ENCODE results near the gene ORAI2.

DNA sequence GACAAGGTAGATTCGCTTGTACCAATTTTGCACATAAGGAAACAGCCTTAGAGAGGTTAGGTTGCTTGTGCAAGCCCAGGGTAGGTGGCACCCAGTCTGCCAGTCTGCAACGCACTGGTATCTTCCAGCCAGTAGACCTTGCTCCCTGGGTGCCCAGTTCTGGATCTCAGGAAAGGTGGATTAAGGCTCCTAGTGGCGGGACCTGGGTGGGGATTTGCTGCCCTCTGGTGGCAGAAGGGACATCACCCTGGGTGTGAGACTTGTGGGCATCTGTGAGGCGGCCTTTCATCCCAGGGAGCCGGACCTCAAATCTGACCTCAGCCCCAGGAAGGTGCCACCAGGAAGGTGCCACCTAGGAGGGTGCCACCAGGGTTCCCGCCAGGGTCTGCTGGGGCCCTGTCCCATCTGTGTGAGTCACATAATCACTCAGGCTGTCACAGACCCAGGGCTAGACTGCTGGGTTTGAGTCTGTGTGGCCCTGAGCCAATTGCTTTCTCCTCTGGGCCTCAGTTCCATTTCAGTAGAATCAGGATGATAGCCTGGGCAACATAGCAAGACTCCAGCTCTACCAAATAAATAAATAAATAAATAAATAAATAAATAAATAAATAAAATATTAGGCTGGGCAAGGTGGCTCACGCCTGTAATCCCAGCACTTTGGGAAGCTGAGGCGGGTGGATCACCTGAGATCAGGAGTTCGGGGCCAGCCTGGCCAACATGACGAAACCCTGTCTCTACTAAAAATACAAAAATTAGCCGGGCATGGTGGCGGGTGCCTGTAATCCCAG is 42.5 kb upstream of the ORAI2 start:
- no peak for TF ChIP-seq POLR2AphosphoS5 (IDR thresholded peaks at IDR 0.05; ENCODE audit: low read depth, low read length)
- TF ChIP-seq POLR2A (IDR thresholded peaks at IDR 0.05; ENCODE audit: low read depth, low read length), result no peak
- TF ChIP-seq TAF1 (IDR thresholded peaks at IDR 0.05; ENCODE audit: borderline replicate concordance, low read depth, low read length), result no peak
